Hepatocyte (in vitro differentiated cells): ENCODE results near the gene TAF1D.

Source experiments
- CTCF ChIP-seq: fragments of 200-600 bp; sonication (generic); IDR thresholded peaks from 2 replicates; pipeline ENCODE4 v1.5.1; 2016; ENCODE audit warnings: antibody characterized with exemption, mild to moderate bottlenecking; ENCODE audit not compliant: poor library complexity
- EZH2 ChIP-seq: fragments of 200-600 bp; sonication (generic); IDR thresholded peaks from 2 replicates; pipeline ENCODE4 v1.6.1; 2016; ENCODE audit warnings: antibody characterized with exemption, mild to moderate bottlenecking, borderline replicate concordance

DNA sequence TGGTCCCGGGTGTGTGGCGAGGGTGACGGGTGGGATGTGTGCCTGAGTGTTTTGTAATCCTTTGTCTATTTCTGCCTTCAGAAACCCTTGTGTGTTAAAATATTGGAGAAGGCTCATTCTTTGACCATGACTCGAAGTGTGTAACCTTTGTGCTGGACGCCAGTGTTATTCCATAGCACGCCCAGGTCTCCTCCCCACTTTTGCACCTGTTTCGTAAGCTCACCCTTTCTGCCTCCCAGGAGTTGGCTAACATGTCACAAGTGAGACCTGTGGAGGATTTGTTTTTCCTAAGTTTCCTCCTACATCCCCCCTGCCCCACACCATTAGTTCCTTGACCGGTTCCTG, 559 bp upstream of the TAF1D start:
- TF ChIP-seq CTCF (no peak), EZH2 (no peak)
